ENCODE results near the gene SDHB. TPM values are rescaled to one million over a fixed set of nuclear protein-coding genes. Genes with fewer than 3 reads are reported as not detected.

Gene SDHB
- total RNA-seq, 1 donor from 2014 or later: 123 TPM

DNA sequence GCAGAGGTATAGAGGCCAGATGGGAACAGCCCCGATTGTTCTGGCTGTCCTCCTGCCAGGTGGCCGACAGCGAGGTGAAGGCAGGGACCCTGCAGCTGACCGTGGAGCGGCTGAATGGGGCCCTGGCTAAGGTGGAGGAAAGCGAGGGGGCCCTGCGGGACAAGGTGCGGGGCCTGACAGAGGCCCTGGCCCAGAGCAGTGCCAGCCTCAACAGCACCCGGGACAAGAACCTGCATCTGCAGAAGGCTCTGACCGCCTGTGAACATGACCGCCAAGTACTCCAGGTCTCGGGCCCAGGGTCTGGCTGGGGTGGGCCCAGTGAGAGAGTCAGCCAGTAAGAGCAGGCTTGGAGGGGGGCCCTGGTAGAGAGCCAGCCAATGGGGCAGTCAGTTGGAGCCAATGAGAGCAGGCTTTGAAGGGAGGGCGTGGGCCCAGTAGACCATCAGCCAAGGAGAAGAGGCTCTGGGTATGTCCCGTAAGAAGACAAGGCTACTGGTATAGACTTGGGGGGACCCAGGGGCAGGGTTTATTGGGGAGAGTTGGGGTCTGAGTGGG, 84.7 kb downstream of the SDHB start:
- DNase-seq (ENCODE audit: low read depth): no peak

Other genes starting within 250 kb of the SDHB start
- under 0.01 TPM in 2 replicates for gene RNU1-2, start 158.1 kb downstream of the SDHB start, total RNA-seq
- 5.2 and 15.4 TPM in 2 replicates for gene CROCC, start 132.1 kb downstream of the SDHB start, total RNA-seq
- gene MFAP2, start 73.4 kb downstream of the SDHB start, total RNA-seq: 2.6 and 10.6 TPM in 2 replicates
- 48.6 and 77.1 TPM in 2 replicates for gene ATP13A2, start 42.1 kb downstream of the SDHB start, total RNA-seq
- 1.5 and 147 TPM in 2 replicates for gene PADI2, start 65.4 kb upstream of the SDHB start, total RNA-seq
- gene PADI1, start 151.1 kb upstream of the SDHB start, total RNA-seq: 1.5 and 26.0 TPM in 2 replicates
- 0.05 and 0.35 TPM in 2 replicates for gene PADI3, start 195.1 kb upstream of the SDHB start, total RNA-seq

Data from renal cortical epithelial cell (primary cell).